Ramos (cell line): ENCODE data around the gene MLLT3.

Experiments used
- in situ Hi-C: fragments of 300-500 bp; cut with MboI; formaldehyde crosslinking; loops from one replicate; pipeline ENCODE4 v1.14.3; 2022; ENCODE audit warnings: low sequenced_read_pairs; ENCODE audit not compliant: unreplicated experiment

MLLT3 gene

GRCh38 chr9:20330688-20331087, 291.6 kb downstream of the MLLT3 start:
- in situ Hi-C loops = no loop called here

- in situ Hi-C loops = no loop called here
Measured at GRCh38 chr9:20326516-20326915, 295.8 kb downstream of the MLLT3 start.

- in situ Hi-C loops = no loop called here
Measured at GRCh38 chr9:20325008-20325407, 297.3 kb downstream of the MLLT3 start.

- in situ Hi-C loops = no loop called here
Measured at GRCh38 chr9:20322212-20322611, 300.1 kb downstream of the MLLT3 start.

- in situ Hi-C loops = no loop called here
Measured at GRCh38 chr9:20321423-20322082, 300.7 kb downstream of the MLLT3 start.

- in situ Hi-C loops = no loop called here
Measured at GRCh38 chr9:20320921-20321320, 301.4 kb downstream of the MLLT3 start.

- in situ Hi-C loops = no loop called here
Measured at GRCh38 chr9:20319641-20320337, 302.5 kb downstream of the MLLT3 start.

GRCh38 chr9:20319241-20319640, 303.1 kb downstream of the MLLT3 start:
- in situ Hi-C loops = no loop called here

GRCh38 chr9:20317701-20318100, 304.6 kb downstream of the MLLT3 start:
- in situ Hi-C loops = no loop called here

- in situ Hi-C loops = no loop called here
Measured at GRCh38 chr9:20316372-20316771, 305.9 kb downstream of the MLLT3 start.

GRCh38 chr9:20315677-20316076, 306.6 kb downstream of the MLLT3 start:
- in situ Hi-C loops = no loop called here

- in situ Hi-C loops = no loop called here
Measured at GRCh38 chr9:20314981-20315380, 307.3 kb downstream of the MLLT3 start.

- in situ Hi-C loops = no loop called here
Measured at GRCh38 chr9:20313415-20313814, 308.9 kb downstream of the MLLT3 start.

- in situ Hi-C loops = no loop called here
Measured at GRCh38 chr9:20312732-20313131, 309.6 kb downstream of the MLLT3 start.

- in situ Hi-C loops = no loop called here
Measured at GRCh38 chr9:20310024-20310423, 312.3 kb downstream of the MLLT3 start.

- in situ Hi-C loops = no loop called here
Measured at GRCh38 chr9:20309124-20309523, 313.2 kb downstream of the MLLT3 start.

- in situ Hi-C loops = no loop called here
Measured at GRCh38 chr9:20307621-20308020, 314.7 kb downstream of the MLLT3 start.

- in situ Hi-C loops = no loop called here
Measured at GRCh38 chr9:20305452-20305851, 316.8 kb downstream of the MLLT3 start.

- in situ Hi-C loops = no loop called here
Measured at GRCh38 chr9:20303996-20304395, 318.3 kb downstream of the MLLT3 start.

GRCh38 chr9:20303066-20303465, 319.2 kb downstream of the MLLT3 start:
- in situ Hi-C loops = no loop called here

- in situ Hi-C loops = no loop called here
Measured at GRCh38 chr9:20302197-20302596, 320.1 kb downstream of the MLLT3 start.
